Keratinocyte (primary cell): ENCODE results near the gene ARHGEF16. TPM values are rescaled to one million over a fixed set of nuclear protein-coding genes. Genes with fewer than 3 reads are reported as not detected.

Source experiments
- DNase-seq: peaks from one replicate; pipeline ENCODE4 v3.0.0-alpha.2; 2011; ENCODE audit warnings: low read depth, missing footprints, low spot score
- FAIRE-seq: peaks from 2 replicates; lab custom pipeline; 2011; peaks lifted over from hg19 to GRCh38; lab: Jason Lieb, UNC
- H2AFZ ChIP-seq: 2 replicates; pipeline ENCODE4 v1.6.0; 2012; ENCODE audit warnings: low read length, control low read depth, inconsistent platforms; ENCODE audit not compliant: control insufficient read depth
- H3K27ac ChIP-seq: 2 replicates; pipeline ENCODE4 v1.5.1; 2011; ENCODE audit warnings: low read length; ENCODE audit not compliant: control insufficient read depth, insufficient read depth
- H3K27me3 ChIP-seq: 3 replicates; pipeline ENCODE4 v1.6.0; 2011; ENCODE audit warnings: low read length; ENCODE audit not compliant: control insufficient read depth, insufficient read depth; ENCODE audit errors: extremely low read depth
- H3K36me3 ChIP-seq, 2 experiments: 2 replicates in 1 of 2; 3 replicates in 1 of 2; pipeline ENCODE4 v1.5.1; 2011; ENCODE audit warnings: low read length in 2 of 2, mild to moderate bottlenecking in 1 of 2; ENCODE audit not compliant: control insufficient read depth in 2 of 2, insufficient read depth in 2 of 2; ENCODE audit errors: extremely low read depth in 1 of 2
- H3K4me1 ChIP-seq: 3 replicates; pipeline ENCODE4 v1.5.1; 2011; ENCODE audit warnings: low read length; ENCODE audit not compliant: control insufficient read depth, insufficient read depth; ENCODE audit errors: extremely low read depth
- H3K4me2 ChIP-seq: 3 replicates; pipeline ENCODE4 v1.6.0; 2011; ENCODE audit warnings: low read depth, low read length; ENCODE audit not compliant: control insufficient read depth, insufficient read depth; ENCODE audit errors: extremely low read depth
- H3K4me3 ChIP-seq, 3 experiments: fragments of 200-600 bp in 1 of 3; sonication (generic) in 1 of 3; 2 replicates in 2 of 3; 3 replicates in 1 of 3; pipeline ENCODE4 v1.5.1; 2011 to 2016; ENCODE audit warnings: low read length in 3 of 3, mild to moderate bottlenecking in 3 of 3, control low read depth in 2 of 3, inconsistent platforms in 1 of 3, low read depth in 1 of 3, mixed read lengths in 1 of 3, mixed run types in 1 of 3, moderate library complexity in 1 of 3; ENCODE audit not compliant: control insufficient read depth in 2 of 3, insufficient read depth in 2 of 3; ENCODE audit errors: extremely low read depth in 1 of 3
- H3K79me2 ChIP-seq: 2 replicates; pipeline ENCODE4 v1.6.0; 2012; ENCODE audit warnings: low read length; ENCODE audit not compliant: control insufficient read depth, insufficient read depth
- H3K9ac ChIP-seq: 3 replicates; pipeline ENCODE4 v1.6.0; 2011; ENCODE audit warnings: low read length; ENCODE audit not compliant: control insufficient read depth, insufficient read depth; ENCODE audit errors: extremely low read depth
- H3K9me1 ChIP-seq: 3 replicates; pipeline ENCODE4 v1.6.0; 2011; ENCODE audit warnings: low read length; ENCODE audit not compliant: control insufficient read depth, insufficient read depth; ENCODE audit errors: extremely low read depth
- H3K9me3 ChIP-seq: 2 replicates; pipeline ENCODE4 v1.5.1; 2012; ENCODE audit warnings: low read depth, low read length; ENCODE audit not compliant: control insufficient read depth
- H4K20me1 ChIP-seq: 3 replicates; pipeline ENCODE4 v1.6.0; 2011; ENCODE audit warnings: low read length; ENCODE audit not compliant: control insufficient read depth, insufficient read depth; ENCODE audit errors: extremely low read depth
- CTCF ChIP-seq, 3 experiments: IDR thresholded peaks in 1 of 3; conservative IDR thresholded peaks in 1 of 3; optimal IDR thresholded peaks in 1 of 3; 2 replicates in 2 of 3; 3 replicates in 1 of 3; pipeline versions ENCODE3 to v1.5.1; 2011; ENCODE audit warnings: low read length in 3 of 3, mild to moderate bottlenecking in 3 of 3, moderate library complexity in 2 of 3, control low read depth in 1 of 3, inconsistent platforms in 1 of 3; ENCODE audit not compliant: insufficient read depth in 2 of 3; ENCODE audit errors: extremely low read depth in 1 of 3
- EZH2 ChIP-seq: IDR thresholded peaks from one replicate; pipeline ENCODE4 v1.6.1; 2012; ENCODE audit warnings: inconsistent platforms, mild to moderate bottlenecking, low read length, moderate library complexity
- dilution Hi-C: fragments of 300-500 bp; cut with MboI; formaldehyde crosslinking; loops from one replicate; pipeline ENCODE4 v1.7.0; 2020; ENCODE audit warnings: low sequenced_read_pairs; ENCODE audit not compliant: extremely low pct_ligation_motif_present
- polyA plus RNA-seq, 5 experiments: library from polyadenylated mRNA; depleted of rRNA in 3 of 5; stranded (reverse) in 3 of 5; stranded (forward) in 1 of 5; unstranded in 1 of 5; fragments of >200 nt; gene quantifications; 1 replicate in 1 of 5; 2 replicates in 3 of 5; 3 replicates in 1 of 5; pipeline versions ENCODE4 v1.2.1 to v1.2.3, GENCODE V29; 2011 to 2012; ENCODE audit warnings: missing spikeins in 2 of 5, low read depth in 1 of 5, low replicate concordance in 1 of 5

The ARHGEF16 gene
- polyA plus RNA-seq, 1 donor (not counting 4 experiments of a cell fraction or from before 2014, with no cell fraction given): 6.2 TPM

GRCh38 chr1:3417082-3417739, 37.3 kb upstream of the ARHGEF16 start:
- FAIRE-seq: no peak
- no peak overlapping the region for H3K9ac ChIP-seq
- H4K20me1 ChIP-seq: no peaks in the 10 kb centered on the region
- dilution Hi-C loops: loop anchor here (25.0 kb wide), 1 partner anchor 1005 kb away; the partner anchor contains the start of gene PEX10
- peaks cover 4% of the 10 kb centered on the region for H3K9me3 ChIP-seq
- H3K9me1 ChIP-seq: no peaks in the 10 kb centered on the region
- H3K4me3 ChIP-seq: no peak overlapping the region
- peaks cover 16% of the 10 kb centered on the region for H3K27me3 ChIP-seq
- H3K27ac ChIP-seq: no peak overlapping the region
- H2AFZ ChIP-seq: no peak overlapping the region
- no peak overlapping the region for H3K4me2 ChIP-seq
- no peaks in the 10 kb centered on the region for H3K36me3 ChIP-seq
- H3K79me2 ChIP-seq: no peaks in the 10 kb centered on the region
- no peak for TF ChIP-seq EZH2
- TF ChIP-seq CTCF (optimal IDR thresholded peaks at IDR 0.05 in 1 of 3, IDR thresholded peaks at IDR 0.05 in 1 of 3, conservative IDR thresholded peaks at IDR 0.05 in 1 of 3; ENCODE audit: extremely low read depth in 1 of 3, insufficient read depth in 2 of 3, low read length in 3 of 3): peak in 2 of 3 experiments; percentile 15 to 25
- peaks cover 2% of the 10 kb centered on the region for H3K4me1 ChIP-seq
- DNase-seq: no peak

DNA sequence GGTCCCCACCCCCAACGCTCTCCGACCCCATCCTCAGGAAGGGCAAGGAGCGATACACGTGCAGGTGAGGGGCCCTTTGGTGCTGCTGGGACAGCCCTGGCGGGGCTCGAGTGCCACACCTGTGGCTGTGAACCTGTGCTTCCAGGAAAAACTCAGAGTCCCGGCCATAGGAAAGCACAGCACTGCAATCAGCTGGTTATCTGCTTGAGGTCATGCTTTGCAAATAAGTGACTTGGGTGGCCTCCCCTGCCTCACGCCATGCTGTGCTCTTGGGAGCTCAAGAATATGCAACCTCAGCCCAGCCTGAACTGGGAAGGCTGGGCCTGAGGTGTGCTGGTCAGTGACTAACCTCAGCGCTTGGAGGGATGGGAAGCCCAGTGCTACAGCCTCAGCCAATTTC, 36.5 kb upstream of the ARHGEF16 start:
- no peaks in the 10 kb centered on the region for H3K36me3 ChIP-seq
- no peak for FAIRE-seq
- DNase-seq: no peak
- no peaks in the 10 kb centered on the region for H4K20me1 ChIP-seq
- H3K9me1 ChIP-seq: no peaks in the 10 kb centered on the region
- no peaks in the 10 kb centered on the region for H3K79me2 ChIP-seq
- no peak overlapping the region for H3K4me3 ChIP-seq
- H3K4me2 ChIP-seq: no peak overlapping the region
- H3K4me1 ChIP-seq: peaks cover 2% of the 10 kb centered on the region
- no peak overlapping the region for H3K9ac ChIP-seq
- TF ChIP-seq EZH2: no peak
- TF ChIP-seq CTCF (optimal IDR thresholded peaks at IDR 0.05 in 1 of 3, IDR thresholded peaks at IDR 0.05 in 1 of 3, conservative IDR thresholded peaks at IDR 0.05 in 1 of 3; ENCODE audit: extremely low read depth in 1 of 3, insufficient read depth in 2 of 3, low read length in 3 of 3): no peak
- peaks cover 4% of the 10 kb centered on the region for H3K9me3 ChIP-seq
- H2AFZ ChIP-seq: no peak overlapping the region
- dilution Hi-C loops: loop anchor here (25.0 kb wide), 1 partner anchor 1006 kb away; the partner anchor contains the start of gene PEX10
- no peak overlapping the region for H3K27ac ChIP-seq
- H3K27me3 ChIP-seq: peaks cover 16% of the 10 kb centered on the region
